ENCODE data around the gene PNPLA4.

PNPLA4 gene

DNA sequence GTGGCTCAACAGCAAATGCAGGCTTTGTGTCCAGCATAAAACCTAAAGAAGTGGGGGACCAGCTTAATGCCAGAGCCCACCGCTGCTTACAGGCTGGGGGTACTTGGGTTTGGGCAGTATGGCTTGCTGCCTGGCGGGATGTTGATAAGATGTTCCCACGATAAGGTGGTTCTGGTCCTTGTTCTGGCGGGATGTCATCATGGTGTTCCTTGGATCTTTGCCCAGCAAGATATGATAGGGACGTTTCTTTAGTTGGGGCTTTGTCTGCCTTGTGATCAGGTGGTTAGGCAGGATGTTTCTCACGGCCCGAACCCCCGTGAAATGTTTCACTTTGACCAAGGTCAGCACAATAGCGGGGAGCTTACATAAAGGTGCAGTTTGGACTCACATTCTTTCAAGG, 35.3 kb downstream of the PNPLA4 start:
- no peak for TF ChIP-seq Cebpa-rat (IDR thresholded peaks at IDR 0.05)
- Histone ChIP-seq H3K27me3 (no peaks in the 10 kb centered on the region), H3K9me3 (replicated peaks in 1 of 11) (peaks cover 0 to 4% (median 0%) of the 10 kb centered on the region in 11 experiments; a peak in 1 of 22 replicates), H4K20me1 (no peaks in the 10 kb centered on the region), H3K4me1 (peaks cover 0 to 18% (median 5%) of the 10 kb centered on the region in 10 experiments; a peak in 9 of 20 replicates), H3K4me3 (no peak overlapping the region), H3K9ac (no peak overlapping the region), H3K4me2 (no peak overlapping the region), H3K27ac (no peak overlapping the region), H3K36me3 (no peaks in the 10 kb centered on the region)

- H3K36me3 ChIP-seq: no peaks in the 10 kb centered on the region
- H4K20me1 ChIP-seq: no peaks in the 10 kb centered on the region
- no peak overlapping the region for H3K27ac ChIP-seq
- peak overlapping the region in 1 of 11 experiments; percentile 37; a peak in 1 of 22 replicates for H3K4me2 ChIP-seq
- TF ChIP-seq Cebpa-rat (IDR thresholded peaks at IDR 0.05): no peak
- H3K9me3 ChIP-seq (replicated peaks in 1 of 11): peaks cover 0 to 5% (median 0%) of the 10 kb centered on the region in 11 experiments; a peak in 1 of 22 replicates
- no peak overlapping the region for H3K4me3 ChIP-seq
- H3K9ac ChIP-seq: no peak overlapping the region
- peaks cover 0 to 18% (median 5%) of the 10 kb centered on the region in 10 experiments; a peak in 9 of 20 replicates for H3K4me1 ChIP-seq
- H3K27me3 ChIP-seq: no peaks in the 10 kb centered on the region
Measured at GRCh38 chrX:7889680-7890079, 37.5 kb downstream of the PNPLA4 start.

DNA sequence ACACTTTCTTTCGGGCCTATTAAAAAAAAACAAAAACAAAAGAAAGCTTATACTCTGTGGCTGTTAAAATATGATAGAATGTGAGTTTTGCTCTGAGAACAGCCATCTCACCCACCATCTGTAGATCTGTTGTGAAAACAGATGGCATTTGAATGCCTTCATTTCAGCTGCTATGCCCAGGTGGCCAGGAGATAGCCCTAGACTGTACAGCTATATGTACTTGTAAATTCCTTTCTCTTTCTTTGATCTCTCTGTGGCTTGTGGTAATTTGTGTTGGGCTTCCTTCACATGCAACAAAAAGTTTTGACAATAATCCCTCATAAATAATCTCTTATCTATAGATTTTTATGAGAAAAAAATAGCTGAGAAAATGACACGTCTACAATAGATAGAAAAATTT, 38.1 kb downstream of the PNPLA4 start:
- Histone ChIP-seq H3K4me3 (no peak overlapping the region), H3K4me2 (peak overlapping the region in 5 of 11 experiments; percentile 7 to 37 (median 18); a peak in 7 of 22 replicates), H4K20me1 (no peaks in the 10 kb centered on the region), H3K9ac (no peak overlapping the region), H3K4me1 (peaks cover 0 to 18% (median 5%) of the 10 kb centered on the region in 10 experiments; a peak in 9 of 20 replicates), H3K9me3 (replicated peaks in 1 of 11) (peaks cover 0 to 5% (median 0%) of the 10 kb centered on the region in 11 experiments; a peak in 1 of 22 replicates), H3K36me3 (no peaks in the 10 kb centered on the region), H3K27ac (no peak overlapping the region), H3K27me3 (no peaks in the 10 kb centered on the region)
- TF ChIP-seq Cebpa-rat (IDR thresholded peaks at IDR 0.05): no peak

DNA sequence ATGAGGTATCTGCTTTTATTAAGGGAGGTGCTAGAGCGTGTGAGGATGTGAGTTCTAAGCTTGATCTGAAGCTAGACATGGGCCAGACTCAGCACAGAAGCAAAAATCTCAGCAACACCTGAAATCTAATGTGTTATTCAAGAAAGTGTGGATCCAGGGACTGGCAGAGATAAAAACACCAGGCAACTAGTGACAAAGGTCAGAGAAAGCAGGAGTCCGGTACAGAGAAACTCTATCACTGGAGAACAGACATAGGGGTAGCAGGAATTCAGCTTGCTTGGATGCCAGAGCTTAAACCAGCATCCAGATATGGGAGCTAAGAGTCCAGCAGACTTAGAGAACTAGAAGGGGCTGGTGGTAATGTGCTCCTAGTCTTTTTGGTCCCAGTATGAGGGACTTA, 50.3 kb downstream of the PNPLA4 start:
- Histone ChIP-seq H3K4me3 (no peak overlapping the region), H3K4me1 (no peaks in the 10 kb centered on the region), H3K27me3 (no peaks in the 10 kb centered on the region), H3K36me3 (no peaks in the 10 kb centered on the region), H3K4me2 (no peak overlapping the region), H3K27ac (no peak overlapping the region), H4K20me1 (no peaks in the 10 kb centered on the region), H3K9ac (no peak overlapping the region), H3K9me3 (replicated peaks in 1 of 11) (peaks cover 0 to 11% (median 0%) of the 10 kb centered on the region in 11 experiments; a peak in 3 of 22 replicates)
- no peak for TF ChIP-seq Cebpa-rat (IDR thresholded peaks at IDR 0.05)

GRCh38 chrX:7872042-7872441, 55.2 kb downstream of the PNPLA4 start:
- no peaks in the 10 kb centered on the region for H3K36me3 ChIP-seq
- no peak for TF ChIP-seq Cebpa-rat (IDR thresholded peaks at IDR 0.05)
- H3K4me3 ChIP-seq: no peak overlapping the region
- no peak overlapping the region for H3K9ac ChIP-seq
- no peaks in the 10 kb centered on the region for H3K4me1 ChIP-seq
- no peak overlapping the region for H3K27ac ChIP-seq
- H4K20me1 ChIP-seq: no peaks in the 10 kb centered on the region
- no peak overlapping the region for H3K4me2 ChIP-seq
- H3K27me3 ChIP-seq: no peaks in the 10 kb centered on the region
- H3K9me3 ChIP-seq (replicated peaks in 1 of 11): no peaks in the 10 kb centered on the region

DNA sequence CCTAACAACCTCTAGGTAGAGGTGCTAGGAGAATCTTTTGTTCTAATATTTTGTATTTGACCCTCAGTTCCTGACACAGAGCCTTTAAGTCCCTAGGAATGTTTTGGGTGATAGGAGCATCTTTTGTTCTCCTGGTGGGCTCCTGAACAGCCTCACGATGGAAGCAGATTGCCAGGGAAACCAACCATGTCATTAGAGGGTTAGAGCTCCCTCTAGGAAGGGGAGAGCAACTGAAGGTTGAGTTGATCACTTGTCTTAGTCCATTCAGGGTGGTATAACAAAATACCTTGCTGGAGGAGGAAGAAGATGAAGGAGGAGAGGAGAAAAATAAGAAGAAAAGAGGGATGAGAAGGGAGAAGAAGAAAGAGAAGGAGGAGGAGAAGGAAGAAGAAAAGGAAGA, 75.0 kb downstream of the PNPLA4 start:
- no peak overlapping the region for H3K27ac ChIP-seq
- no peaks in the 10 kb centered on the region for H3K27me3 ChIP-seq
- no peak overlapping the region for H3K4me3 ChIP-seq
- no peak overlapping the region for H3K9ac ChIP-seq
- H3K4me2 ChIP-seq: no peak overlapping the region
- H3K4me1 ChIP-seq: no peaks in the 10 kb centered on the region
- TF ChIP-seq Cebpa-rat (IDR thresholded peaks at IDR 0.05): no peak
- no peaks in the 10 kb centered on the region for H4K20me1 ChIP-seq
- H3K36me3 ChIP-seq: no peaks in the 10 kb centered on the region
- 0 out of 22 replicates have a peak, but pooled peaks cover 0 to 10% (median 0%) of the 10 kb centered on the region in 11 experiments for H3K9me3 ChIP-seq (replicated peaks in 1 of 11)

Measured in BLaER1 treated with 17β-estradiol and CSF1 and Interleukin-3, amounts not matched to agents 10 nM and 100 nM (cell line).